HG02623 (cell line): ENCODE measurements around the gene ABCA7.

Source experiments
- ATAC-seq: cut with Tn5 transposase; IDR thresholded peaks from one replicate; pipeline ENCODE4 v1.9.1; 2021; ENCODE audit warnings: moderate library complexity; ENCODE audit not compliant: unreplicated experiment

ABCA7 gene

DNA sequence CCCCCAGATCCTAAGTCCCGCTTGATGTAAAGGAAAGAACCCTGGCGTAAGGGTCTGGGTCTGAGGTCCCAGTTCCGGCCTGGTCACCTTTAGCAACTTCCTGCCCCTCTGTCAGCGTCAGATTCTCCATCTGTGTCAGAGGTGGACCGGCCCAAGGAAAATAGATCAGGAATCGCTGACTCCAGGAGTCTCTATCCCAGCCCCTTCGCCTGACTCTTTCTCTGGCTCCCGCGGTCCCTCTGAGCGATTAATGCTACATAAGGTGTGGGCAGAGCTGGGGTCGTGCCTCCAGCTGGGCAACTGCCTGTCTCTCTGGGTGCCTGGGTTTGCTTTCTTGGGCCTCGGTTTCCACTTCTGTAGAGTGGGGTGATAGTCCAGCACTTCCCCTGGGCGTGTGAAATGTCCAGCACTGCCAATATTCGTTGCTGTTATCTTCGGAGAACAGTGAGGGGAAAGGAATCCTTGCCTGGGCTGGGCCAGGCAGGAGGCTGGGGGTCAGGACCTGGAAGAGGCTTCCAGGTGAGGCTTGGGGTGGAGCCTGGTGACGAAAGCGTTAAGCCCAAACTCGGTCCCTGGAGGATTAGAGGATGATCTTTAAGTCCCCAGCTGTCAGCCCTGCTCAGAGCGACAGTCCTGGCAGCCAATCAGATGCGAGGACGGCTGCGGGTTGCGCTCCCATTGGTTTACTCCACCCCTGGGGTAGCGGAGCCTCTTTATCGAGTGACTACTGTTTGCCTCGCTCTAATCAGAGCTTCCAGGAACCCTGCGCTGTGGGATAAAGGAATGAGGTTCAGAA lies 767 bp downstream of the ABCA7 start:
- peak; percentile 50 for ATAC-seq

DNA sequence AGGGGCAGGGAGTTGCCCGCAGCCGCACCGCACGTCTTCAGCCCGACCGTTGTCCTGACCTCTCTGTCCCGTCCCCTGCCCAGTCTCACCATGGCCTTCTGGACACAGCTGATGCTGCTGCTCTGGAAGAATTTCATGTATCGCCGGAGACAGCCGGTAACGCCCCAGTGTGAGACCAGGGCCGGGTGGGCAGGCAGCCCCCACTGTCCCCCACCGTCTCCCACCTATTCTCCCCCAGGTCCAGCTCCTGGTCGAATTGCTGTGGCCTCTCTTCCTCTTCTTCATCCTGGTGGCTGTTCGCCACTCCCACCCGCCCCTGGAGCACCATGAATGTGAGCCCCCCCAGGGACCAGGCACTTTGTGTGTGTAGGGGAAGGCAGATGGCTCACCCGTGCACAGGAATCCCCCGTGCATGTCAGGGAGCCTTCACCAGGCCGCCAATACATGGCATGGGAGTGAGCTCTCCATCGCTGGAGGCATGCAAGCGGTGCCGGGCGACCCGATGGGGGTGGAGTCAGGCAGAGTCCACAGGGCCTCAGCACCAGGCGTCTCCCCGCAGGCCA lies 1.4 kb downstream of the ABCA7 start:
- no peak for ATAC-seq

DNA sequence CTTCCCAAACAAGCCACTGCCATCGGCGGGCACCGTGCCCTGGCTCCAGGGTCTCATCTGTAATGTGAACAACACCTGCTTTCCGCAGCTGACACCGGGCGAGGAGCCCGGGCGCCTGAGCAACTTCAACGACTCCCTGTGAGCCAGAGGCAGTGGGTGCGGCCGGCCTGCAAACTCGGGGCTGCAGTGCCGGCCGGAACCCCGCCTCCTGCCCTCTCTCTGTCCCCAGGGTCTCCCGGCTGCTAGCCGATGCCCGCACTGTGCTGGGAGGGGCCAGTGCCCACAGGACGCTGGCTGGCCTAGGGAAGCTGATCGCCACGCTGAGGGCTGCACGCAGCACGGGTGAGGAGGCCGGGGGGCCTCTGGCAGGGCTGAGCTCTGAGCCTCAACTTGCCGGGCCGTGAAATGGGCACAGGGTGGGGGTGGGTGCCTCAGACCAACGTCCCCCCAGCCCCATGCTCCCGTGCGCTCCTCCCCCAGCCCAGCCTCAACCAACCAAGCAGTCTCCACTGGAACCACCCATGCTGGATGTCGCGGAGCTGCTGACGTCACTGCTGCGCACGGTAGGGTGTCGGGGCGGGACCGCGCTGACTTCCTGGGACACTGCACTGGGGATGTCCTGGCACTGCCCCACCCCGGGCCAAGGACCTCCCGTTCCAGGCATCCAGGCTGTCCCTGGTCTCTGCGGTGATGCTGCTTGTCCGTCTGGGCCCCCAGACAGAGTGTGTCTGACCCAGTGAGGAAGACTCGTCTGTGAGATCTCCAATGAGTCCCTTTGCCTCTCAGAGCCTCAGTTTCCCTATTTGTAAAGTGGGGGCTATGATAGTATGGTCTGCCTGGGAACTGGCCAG lies 2.2 kb downstream of the ABCA7 start:
- no peak for ATAC-seq

DNA sequence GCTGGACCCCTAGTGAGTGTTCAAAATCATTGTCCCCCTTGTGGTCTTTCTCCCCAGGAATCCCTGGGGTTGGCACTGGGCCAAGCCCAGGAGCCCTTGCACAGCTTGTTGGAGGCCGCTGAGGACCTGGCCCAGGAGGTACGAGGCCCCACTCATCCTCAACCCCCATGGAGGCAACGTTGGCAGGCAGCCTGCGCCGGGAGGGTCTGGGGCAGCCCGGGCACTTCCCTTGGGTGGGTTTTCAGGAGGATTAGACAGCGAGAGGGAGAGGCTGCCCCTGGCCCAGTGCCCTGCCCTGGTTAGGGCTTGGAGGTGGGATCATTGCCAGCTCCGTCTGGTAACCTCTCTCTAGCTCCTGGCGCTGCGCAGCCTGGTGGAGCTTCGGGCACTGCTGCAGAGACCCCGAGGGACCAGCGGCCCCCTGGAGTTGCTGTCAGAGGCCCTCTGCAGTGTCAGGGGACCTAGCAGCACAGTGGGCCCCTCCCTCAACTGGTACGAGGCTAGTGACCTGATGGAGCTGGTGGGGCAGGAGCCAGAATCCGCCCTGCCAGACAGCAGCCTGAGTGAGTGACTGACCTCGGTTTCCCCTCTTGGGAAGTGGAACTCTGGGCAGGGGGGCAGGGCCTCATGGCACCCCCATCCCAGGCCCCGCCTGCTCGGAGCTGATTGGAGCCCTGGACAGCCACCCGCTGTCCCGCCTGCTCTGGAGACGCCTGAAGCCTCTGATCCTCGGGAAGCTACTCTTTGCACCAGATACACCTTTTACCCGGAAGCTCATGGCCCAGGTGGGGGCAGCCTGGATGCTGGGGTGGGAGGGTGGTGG lies 3.0 kb downstream of the ABCA7 start:
- no peak for ATAC-seq

DNA sequence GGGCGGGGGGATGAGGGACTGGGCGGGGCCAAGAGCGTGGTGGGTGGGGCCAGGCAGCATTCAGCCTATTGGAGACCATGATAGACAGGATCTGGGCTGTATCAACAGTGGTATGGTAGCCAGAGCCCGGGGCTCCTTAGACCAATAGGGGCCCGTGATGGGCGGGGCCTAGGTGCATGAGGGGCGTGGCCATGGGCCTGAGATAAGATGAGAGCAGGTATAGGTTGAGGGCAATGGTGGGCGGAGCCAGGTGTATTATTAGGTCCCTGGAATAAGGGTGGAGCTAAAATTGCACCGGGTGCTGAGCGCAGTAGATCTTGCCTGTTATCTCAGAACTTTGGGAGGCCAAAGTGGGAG lies 5.3 kb downstream of the ABCA7 start:
- ATAC-seq: no peak

DNA sequence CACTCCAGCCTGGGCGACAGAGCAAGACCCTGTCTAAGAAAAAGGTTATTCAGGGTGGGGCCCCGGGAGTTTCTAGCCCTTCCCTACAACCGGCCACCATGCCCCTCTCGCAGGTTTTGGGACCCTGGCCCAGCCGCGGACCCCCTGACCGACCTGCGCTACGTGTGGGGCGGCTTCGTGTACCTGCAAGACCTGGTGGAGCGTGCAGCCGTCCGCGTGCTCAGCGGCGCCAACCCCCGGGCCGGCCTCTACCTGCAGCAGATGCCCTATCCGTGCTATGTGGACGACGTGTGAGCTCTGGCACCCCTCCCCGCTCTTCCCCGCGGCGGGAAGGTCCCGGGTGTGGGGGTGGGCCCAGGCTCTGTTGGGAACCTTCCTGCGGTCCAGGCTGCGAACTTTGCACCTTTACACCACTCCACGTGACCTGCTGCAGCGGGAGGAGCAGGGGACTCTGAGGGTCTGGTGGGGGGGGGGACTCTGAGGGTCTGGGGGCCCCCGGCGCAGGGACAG lies 6.3 kb downstream of the ABCA7 start:
- no peak for ATAC-seq

DNA sequence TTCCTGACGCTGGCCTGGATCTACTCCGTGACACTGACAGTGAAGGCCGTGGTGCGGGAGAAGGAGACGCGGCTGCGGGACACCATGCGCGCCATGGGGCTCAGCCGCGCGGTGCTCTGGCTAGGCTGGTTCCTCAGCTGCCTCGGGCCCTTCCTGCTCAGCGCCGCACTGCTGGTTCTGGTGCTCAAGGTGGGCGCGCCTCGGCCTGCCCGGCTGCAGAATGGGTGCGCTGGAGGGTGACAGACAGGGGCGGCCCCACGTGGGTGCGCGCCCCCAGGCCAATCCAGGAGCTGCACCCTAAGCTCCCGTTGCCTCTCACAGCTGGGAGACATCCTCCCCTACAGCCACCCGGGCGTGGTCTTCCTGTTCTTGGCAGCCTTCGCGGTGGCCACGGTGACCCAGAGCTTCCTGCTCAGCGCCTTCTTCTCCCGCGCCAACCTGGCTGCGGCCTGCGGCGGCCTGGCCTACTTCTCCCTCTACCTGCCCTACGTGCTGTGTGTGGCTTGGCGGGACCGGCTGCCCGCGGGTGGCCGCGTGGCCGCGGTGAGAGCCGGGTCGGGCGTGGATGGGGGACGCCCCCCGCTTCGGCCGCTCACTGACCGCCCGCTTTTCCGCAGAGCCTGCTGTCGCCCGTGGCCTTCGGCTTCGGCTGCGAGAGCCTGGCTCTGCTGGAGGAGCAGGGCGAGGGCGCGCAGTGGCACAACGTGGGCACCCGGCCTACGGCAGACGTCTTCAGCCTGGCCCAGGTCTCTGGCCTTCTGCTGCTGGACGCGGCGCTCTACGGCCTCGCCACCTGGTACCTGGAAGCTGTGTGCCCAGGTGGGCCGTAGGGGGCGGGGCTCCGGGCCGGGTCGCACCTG lies 7.2 kb downstream of the ABCA7 start:
- no peak for ATAC-seq

DNA sequence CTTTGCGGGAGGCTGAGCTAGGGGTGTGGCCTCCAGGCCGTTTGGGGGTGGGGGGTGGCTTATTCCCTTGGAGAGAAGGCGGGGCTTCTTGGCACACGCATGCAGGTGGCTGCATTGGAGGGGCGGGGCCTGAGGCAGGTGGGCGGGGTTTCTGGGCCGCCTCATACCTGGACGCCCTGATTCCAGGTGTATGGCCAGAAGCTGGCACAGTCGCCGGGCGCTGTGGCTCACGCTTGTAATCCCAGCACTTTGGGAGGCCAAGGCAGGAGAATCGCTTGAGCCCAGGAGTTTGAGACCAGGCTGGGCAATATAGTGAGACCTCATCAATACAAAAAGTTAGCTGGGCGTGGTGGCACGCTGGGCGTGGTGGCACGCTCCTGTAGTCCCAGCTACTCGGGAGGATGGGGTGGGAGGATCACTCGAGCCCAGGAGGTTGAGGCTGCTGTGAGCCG lies 7.8 kb downstream of the ABCA7 start:
- ATAC-seq: no peak

DNA sequence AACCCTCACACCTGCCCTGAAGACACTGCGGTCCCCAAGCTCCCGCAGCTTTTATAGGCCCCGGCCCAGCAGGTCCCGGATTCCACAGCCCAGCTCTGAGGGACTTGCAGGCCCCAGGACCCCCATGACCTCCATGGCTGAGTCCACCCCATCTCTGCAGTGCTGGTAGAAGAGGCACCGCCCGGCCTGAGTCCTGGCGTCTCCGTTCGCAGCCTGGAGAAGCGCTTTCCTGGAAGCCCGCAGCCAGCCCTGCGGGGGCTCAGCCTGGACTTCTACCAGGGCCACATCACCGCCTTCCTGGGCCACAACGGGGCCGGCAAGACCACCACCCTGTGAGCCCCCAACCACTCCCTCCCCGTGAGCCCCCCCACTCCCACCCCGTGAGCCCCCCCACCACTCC lies 9.2 kb downstream of the ABCA7 start:
- no peak for ATAC-seq

DNA sequence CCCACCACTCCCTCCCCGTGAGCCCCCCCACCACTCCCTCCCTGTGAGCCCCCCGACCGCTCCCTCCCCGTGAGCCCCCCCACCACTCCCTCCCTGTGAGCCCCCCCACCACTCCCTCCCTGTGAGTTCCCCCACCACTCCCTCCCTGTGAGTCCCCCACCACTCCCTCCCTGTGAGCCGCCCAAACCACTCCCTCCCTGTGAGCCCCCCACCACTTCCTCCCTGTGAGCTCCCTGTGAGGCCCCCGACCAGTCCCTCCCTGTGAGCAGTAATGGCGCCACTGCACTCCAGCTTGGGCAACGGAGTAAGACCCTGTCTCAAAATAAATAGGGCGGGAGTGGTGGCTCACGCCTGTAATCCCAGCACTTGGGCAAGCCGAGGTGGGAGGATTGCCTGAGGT lies 9.9 kb downstream of the ABCA7 start:
- no peak for ATAC-seq

DNA sequence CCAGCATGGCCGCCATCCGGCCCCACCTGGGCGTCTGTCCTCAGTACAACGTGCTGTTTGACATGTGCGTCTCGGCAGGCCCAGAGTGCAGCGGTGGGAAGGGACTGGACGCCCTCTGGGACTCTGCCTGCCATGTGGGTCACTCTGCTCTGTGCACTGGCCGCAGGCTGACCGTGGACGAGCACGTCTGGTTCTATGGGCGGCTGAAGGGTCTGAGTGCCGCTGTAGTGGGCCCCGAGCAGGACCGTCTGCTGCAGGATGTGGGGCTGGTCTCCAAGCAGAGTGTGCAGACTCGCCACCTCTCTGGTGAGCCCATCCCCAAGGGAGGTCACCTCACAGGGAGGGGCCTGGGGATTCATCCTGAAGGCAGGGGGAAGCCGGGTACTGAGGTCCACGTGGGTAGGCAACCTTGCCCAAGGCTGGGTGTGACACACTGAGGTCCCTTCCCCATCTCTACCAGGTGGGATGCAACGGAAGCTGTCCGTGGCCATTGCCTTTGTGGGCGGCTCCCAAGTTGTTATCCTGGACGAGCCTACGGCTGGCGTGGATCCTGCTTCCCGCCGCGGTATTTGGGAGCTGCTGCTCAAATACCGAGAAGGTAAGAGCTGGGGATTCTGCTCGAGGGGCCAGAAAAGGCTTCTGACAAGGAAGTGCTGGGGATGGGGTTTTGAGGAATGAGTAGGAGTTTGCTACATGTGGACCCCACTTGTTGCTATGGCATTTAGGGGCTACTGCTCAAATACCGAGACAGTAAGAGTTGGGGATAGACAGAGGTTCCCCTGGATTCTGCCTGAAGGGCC lies 11.3 kb downstream of the ABCA7 start:
- ATAC-seq: no peak

DNA sequence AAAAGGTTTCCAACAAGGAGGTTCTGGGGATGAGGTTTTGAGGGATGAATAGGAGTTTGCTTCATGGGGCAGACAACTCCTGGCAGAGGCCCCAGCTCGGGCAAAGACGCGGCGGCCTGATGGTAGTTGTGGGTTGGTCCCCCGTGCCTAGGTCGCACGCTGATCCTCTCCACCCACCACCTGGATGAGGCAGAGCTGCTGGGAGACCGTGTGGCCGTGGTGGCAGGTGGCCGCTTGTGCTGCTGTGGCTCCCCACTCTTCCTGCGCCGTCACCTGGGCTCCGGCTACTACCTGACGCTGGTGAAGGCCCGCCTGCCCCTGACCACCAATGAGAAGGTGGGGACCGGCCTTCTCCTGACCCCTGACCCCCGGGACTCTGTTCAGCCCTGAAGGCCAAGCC lies 11.9 kb downstream of the ABCA7 start:
- no peak for ATAC-seq

DNA sequence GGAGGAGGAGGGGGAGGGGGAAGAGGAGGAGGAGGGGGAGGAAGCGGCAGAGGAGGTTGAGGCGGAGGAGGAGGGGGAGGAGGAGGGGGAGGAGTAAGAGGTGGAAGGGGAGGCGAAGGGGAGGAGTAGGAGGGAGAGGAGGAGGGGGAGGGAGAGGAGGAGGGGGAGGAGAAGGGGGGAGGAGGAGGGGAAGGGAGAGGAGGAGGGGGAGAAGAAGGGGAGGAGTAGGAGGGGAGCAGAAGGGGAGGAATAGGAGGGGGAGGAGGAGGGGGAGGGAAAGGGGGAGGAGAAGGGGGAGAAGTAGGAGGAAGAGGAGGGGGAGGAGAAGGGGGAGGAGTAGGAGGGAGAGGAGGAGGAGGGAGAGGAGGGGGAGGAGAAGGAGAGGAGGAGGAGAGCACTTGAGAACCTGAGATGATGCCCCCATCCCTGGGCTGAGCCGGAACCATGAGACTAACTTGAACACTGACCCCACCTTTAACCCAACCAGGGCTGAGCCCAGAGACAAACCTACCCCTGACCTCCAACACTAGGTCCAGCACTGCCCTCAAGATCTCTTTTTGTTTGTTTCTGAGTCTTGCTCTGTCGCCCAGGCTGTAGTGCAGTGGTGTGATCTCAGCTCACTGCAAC lies 12.6 kb downstream of the ABCA7 start:
- ATAC-seq: no peak

DNA sequence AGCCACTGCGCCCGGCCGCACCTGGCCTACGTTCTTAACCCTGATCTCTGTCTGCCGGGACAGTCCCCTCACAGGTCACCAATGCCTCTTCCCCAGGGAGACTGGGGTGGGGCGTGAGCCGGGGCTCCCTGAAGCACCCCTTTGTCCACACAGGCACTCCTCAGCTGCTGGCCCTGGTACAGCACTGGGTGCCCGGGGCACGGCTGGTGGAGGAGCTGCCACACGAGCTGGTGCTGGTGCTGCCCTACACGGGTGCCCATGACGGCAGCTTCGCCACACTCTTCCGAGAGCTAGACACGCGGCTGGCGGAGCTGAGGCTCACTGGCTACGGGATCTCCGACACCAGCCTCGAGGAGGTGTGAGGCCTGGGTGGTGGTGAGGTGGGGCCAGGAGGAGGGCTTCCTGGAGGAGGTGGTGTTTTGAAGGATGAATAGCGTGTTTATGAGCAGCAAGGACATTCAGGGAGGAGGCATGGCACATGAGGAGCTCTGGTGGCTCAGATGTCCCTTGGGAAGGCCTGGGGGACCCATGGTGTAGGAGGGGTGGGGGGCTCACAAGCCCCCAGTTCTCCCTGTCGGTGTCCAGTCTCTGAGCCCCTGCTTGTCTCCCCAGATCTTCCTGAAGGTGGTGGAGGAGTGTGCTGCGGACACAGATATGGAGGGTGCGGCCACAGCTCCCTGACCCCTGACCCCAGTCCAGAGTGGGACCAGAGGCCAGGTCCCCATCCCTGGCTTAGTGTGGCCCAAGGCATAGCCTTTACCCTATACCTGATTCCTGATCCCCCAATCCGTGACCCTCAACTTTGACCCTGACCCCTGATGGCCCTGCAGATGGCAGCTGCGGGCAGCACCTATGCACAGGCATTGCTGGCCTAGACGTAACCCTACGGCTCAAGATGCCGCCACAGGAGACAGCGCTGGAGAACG lies 13.5 kb downstream of the ABCA7 start:
- ATAC-seq: no peak

DNA sequence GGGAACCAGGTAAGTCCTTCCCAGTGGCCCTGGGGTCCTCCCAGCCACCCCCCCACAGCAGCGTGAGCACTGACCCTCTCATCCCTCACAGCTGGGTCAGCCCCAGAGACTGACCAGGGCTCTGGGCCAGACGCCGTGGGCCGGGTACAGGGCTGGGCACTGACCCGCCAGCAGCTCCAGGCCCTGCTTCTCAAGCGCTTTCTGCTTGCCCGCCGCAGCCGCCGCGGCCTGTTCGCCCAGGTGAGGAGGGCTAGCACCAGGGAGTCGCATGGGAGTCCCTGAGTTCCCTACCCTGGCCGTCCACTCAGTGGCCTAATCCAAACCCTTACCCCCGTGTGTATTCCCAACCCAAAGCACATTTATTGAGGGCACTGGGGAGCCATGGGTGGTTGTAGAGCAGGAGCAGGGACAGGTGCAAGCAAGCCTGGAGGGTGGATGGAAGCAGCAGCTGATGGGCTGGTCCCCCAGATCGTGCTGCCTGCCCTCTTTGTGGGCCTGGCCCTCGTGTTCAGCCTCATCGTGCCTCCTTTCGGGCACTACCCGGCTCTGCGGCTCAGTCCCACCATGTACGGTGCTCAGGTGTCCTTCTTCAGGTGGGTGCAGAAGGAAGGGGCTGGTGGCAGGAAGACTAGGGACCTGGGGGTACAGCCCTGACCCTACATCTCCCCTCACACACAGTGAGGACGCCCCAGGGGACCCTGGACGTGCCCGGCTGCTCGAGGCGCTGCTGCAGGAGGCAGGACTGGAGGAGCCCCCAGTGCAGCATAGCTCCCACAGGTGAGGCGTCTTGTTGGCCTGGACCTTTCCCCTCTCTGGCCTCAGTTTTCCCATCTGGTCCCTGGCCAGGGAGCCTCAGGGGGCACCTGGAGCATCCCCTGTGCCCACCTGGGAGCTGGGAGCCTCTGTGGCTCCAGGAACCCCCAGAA lies 14.5 kb downstream of the ABCA7 start:
- ATAC-seq: no peak

DNA sequence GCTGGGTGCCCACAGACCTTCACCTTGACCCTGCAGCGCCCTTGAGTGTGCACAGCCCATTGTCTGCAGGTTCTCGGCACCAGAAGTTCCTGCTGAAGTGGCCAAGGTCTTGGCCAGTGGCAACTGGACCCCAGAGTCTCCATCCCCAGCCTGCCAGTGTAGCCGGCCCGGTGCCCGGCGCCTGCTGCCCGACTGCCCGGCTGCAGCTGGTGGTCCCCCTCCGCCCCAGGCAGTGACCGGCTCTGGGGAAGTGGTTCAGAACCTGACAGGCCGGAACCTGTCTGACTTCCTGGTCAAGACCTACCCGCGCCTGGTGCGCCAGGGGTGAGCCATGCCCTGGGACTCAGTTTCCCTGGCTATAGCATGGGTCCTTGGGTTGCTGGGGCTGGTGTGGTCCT lies 15.1 kb downstream of the ABCA7 start:
- no peak for ATAC-seq
